Right lobe of liver (tissue), 6 donors: ENCODE measurements around the gene RAET1G. TPM values are rescaled to one million over a fixed set of nuclear protein-coding genes. Genes with fewer than 3 reads are reported as not detected.

Experiments
- ATAC-seq, 4 donors: fragments of 200-7000 bp; cut with Tn5 transposase; one replicate each; pipeline ENCODE4 v1.9.1; 2020; ENCODE audit warnings: mild to moderate bottlenecking in 4 of 4, moderate library complexity in 4 of 4
- DNase-seq, 3 donors: peaks; one replicate each; pipeline ENCODE4 v3.0.0-alpha.2; 2020
- H3K27ac ChIP-seq, 3 donors: fragments of 200-600 bp; one replicate each; pipeline ENCODE4 v1.8.0; 2022
- H3K27me3 ChIP-seq, 2 donors: fragments of 200-600 bp; one replicate each; pipeline ENCODE4 v1.8.0; 2022
- H3K36me3 ChIP-seq, 4 donors: fragments of 200-600 bp; sonication (generic) in 1 of 4; one replicate each; pipeline versions ENCODE4 v1.5.1 to v1.8.0; 2017 to 2022; ENCODE audit warnings: control low read depth in 1 of 4
- H3K4me1 ChIP-seq, 4 donors: fragments of 200-600 bp; sonication (generic) in 1 of 4; one replicate each; pipeline versions ENCODE4 v1.5.1 to v1.8.0; 2017 to 2022; ENCODE audit warnings: control low read depth in 1 of 4
- H3K4me3 ChIP-seq, 3 donors: fragments of 200-600 bp; one replicate each; pipeline ENCODE4 v1.8.0; 2022
- H3K9me3 ChIP-seq, 4 donors: fragments of 200-600 bp; sonication (generic) in 1 of 4; one replicate each; pipeline versions ENCODE4 v1.5.1 to v1.8.0; 2017 to 2022; ENCODE audit warnings: control low read depth in 1 of 4
- POLR2A ChIP-seq: fragments of 450-650 bp; IDR thresholded peaks from one replicate; pipeline ENCODE4 v1.6.1; 2017; ENCODE audit warnings: antibody characterized with exemption, mild to moderate bottlenecking
- WGBS: methylation state at CpG from one replicate; pipeline ENCODE4 v1.1.6; 2018; ENCODE audit warnings: low coverage, low lambda C conversion rate; ENCODE audit not compliant: insufficient coverage; ENCODE audit errors: missing lambda C conversion rate; 5-methylcytosine and 5-hydroxymethylcytosine counted together
- intact Hi-C, 2 donors: fragments of 100-400 bp; cut with DNase I; formaldehyde crosslinking; loops; one replicate each; pipeline versions ENCODE4 v1.11.2 to v1.14.1; 2022
- total RNA-seq, 6 experiments: library from RNA; depleted of rRNA in 2 of 6; stranded (reverse); fragments of >200 nt in 2 of 6; fragmentation: NEBNext Ultra II Directional in 3 of 6; extraction: Animal tissue kit (Norgen Biotek cat#: 25700) in 3 of 6; gene quantifications; one replicate each; pipeline versions ENCODE4 v1.1.0 to v1.2.4, GENCODE V29; 2016 to 2023
- TF ChIP-seq, protein P1 (sequence below), 4 donors: fragments of 200-600 bp in 3 of 4; fragments of 450-650 bp in 1 of 4; IDR thresholded peaks; one replicate each; pipeline versions ENCODE4 v1.5.1 to v1.8.0; 2016 to 2022; ENCODE audit warnings: antibody characterized with exemption in 4 of 4, mild to moderate bottlenecking in 2 of 4
- donor health status: DM: no; HTN: yes; CAD: no.
- donor health status: DM: no; HTN: no; CAD: no.
- donor health status: DM: no; HTN: no; CAD: no.
- donor health status: DM: no; HTN: yes; CAD: no.
- donor health status: DM: no; HTN: yes; CAD: no.

RAET1G gene
- total RNA-seq, 6 experiments from 2014 or later, result not detected

DNA sequence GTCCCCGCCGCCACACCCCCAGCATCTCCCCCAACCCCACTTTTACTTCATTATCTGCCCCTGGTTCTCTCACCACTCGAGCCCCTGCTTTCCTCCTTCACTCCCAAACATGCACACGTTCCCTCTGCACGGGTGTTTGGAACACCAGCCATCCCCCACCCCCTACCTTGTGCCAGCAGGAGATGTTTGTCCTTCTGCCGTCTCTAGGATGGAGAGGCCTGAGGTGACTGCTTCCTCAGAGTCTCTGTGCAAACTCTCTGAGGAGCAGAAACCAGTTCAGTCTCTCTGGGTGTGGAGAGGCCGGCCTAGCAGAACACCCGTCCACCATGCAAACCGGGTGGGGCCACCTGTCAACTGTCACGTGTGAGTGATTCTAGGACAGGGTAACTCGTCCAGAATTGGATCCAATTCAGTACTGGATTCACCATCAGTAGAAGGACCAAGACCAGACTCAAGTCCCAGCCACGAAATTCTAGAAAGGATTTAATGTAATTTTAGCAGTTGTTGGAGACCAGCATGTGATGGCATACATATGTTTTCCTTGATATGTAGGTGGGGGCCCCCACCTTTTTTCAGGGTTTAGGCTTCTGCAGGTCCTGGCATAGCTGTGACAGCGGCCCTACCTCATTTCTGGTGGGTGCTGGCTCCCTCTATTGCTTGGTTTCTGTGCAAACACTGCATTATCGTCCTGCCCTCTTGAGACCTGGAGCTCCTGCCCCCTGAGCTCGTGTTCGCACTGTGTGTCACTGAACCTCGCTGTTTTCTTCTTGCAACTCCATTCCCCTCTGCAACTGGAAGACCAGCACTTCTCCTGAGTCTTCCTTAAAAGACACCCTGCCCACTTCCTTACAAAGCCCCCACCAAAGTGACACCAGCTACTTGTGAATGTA lies 24.8 kb downstream of the RAET1G start, which contains the start of gene RAET1E:
Gene RAET1E, minus strand, starts transcription at position 259 of the 890 bp plus-strand sequence. CDS start 7,212 bp downstream, outside the sequence.
- ATAC-seq, result no peak
- peak within 1 kb of the TSS in 2 of 3 donors; percentile 42 to 58 for H3K27ac ChIP-seq
- peak within 1 kb of the TSS; percentile 9 to 22 (median 20) for H3K4me3 ChIP-seq
- no peaks in the 10 kb centered on the region for H3K27me3 ChIP-seq
- intact Hi-C loops, result no loop called here
- WGBS, result 77% methylated on average over 13 of the region's 17 CpGs
- peaks cover 0 to 9% (median 0%) of the 10 kb centered on the region in 4 donors for H3K4me1 ChIP-seq
- no peaks in the 10 kb centered on the region for H3K9me3 ChIP-seq
- H3K36me3 ChIP-seq, result no peaks in the 10 kb centered on the region
- TF ChIP-seq, protein P1, sequence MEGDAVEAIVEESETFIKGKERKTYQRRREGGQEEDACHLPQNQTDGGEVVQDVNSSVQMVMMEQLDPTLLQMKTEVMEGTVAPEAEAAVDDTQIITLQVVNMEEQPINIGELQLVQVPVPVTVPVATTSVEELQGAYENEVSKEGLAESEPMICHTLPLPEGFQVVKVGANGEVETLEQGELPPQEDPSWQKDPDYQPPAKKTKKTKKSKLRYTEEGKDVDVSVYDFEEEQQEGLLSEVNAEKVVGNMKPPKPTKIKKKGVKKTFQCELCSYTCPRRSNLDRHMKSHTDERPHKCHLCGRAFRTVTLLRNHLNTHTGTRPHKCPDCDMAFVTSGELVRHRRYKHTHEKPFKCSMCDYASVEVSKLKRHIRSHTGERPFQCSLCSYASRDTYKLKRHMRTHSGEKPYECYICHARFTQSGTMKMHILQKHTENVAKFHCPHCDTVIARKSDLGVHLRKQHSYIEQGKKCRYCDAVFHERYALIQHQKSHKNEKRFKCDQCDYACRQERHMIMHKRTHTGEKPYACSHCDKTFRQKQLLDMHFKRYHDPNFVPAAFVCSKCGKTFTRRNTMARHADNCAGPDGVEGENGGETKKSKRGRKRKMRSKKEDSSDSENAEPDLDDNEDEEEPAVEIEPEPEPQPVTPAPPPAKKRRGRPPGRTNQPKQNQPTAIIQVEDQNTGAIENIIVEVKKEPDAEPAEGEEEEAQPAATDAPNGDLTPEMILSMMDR (IDR thresholded peaks at IDR 0.05), result no peak
- TF ChIP-seq POLR2A, result no peak
- no peak for DNase-seq

DNA sequence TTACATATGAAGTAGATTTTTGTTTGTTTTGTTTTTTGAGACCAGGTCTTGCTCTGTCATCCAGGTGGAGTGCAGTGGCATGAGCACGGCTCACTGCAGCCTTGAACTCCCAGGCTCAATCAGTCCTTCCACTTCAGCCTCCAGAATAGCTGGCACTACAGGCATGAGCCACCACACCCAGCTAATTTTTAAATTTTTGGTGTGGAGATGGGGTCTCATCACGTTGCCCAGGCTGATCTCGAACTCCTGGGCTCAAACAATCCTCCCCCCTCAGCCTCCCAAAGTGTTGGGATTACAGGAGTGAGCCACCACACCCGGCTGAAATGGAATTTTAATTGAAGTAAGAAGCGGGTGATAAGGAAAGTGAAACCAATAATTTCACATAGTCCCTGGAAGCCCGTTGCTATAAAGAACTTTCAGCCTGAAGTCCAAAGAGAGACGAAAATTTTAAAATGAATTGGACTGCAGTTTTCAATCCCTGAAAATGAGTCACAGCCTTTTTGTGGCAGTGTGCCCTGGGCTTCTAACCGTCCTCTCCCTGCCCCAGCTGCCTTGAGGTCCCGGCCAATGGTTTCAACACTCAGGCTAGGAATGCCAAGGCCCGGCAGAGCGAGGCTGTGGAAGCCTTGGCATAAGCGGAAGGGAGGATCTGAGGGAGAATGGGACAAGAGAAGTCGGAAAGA lies 25.8 kb downstream of the RAET1G start:
- DNase-seq, result peak; percentile 78 to 87 (median 78)
- intact Hi-C loops, result no loop called here
- H3K9me3 ChIP-seq, result no peaks in the 10 kb centered on the region
- H3K36me3 ChIP-seq, result no peaks in the 10 kb centered on the region
- no peaks in the 10 kb centered on the region for H3K27me3 ChIP-seq
- 19% methylated on average over 13 of the region's 13 CpGs for WGBS
- peak; percentile 89 to 97 (median 92) for ATAC-seq
- peak overlapping the region in 2 of 3 donors; percentile 42 to 58 for H3K27ac ChIP-seq
- peak overlapping the region; percentile 9 to 22 (median 20) for H3K4me3 ChIP-seq
- TF ChIP-seq POLR2A, result no peak
- TF ChIP-seq, protein P1 (IDR thresholded peaks at IDR 0.05), result no peak
- peaks cover 0 to 9% (median 0%) of the 10 kb centered on the region in 4 donors for H3K4me1 ChIP-seq

DNA sequence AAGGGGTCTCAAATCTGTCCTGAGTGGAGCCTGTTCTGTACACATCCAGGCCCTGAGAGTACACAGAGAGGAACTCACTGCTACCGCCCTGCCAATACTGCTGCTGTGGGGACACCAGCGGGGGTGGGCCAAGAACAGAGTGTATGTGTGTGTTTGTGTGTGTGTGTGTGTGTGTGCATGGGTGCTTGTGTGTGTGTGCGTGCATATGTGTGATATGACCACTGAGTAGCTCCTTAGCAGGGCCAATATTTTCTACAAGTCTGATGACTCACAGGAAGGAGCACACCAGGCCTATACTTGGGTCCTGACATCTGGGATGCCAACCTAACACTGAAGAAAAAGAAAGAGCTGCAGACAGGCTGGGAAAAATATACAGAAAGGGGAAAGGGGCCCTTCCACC lies 26.4 kb downstream of the RAET1G start:
- H3K4me1 ChIP-seq, result peaks cover 0 to 9% (median 0%) of the 10 kb centered on the region in 4 donors
- intact Hi-C loops, result no loop called here
- DNase-seq, result no peak
- TF ChIP-seq, protein P1 (IDR thresholded peaks at IDR 0.05), result no peak
- TF ChIP-seq POLR2A, result no peak
- no peak overlapping the region for H3K4me3 ChIP-seq
- no peak for ATAC-seq
- H3K27ac ChIP-seq, result peak overlapping the region in 1 of 3 donors; percentile 58
- 80% methylated on average over 1 of the region's 3 CpGs for WGBS
- H3K9me3 ChIP-seq, result no peaks in the 10 kb centered on the region
- H3K27me3 ChIP-seq, result no peaks in the 10 kb centered on the region
- no peaks in the 10 kb centered on the region for H3K36me3 ChIP-seq

DNA sequence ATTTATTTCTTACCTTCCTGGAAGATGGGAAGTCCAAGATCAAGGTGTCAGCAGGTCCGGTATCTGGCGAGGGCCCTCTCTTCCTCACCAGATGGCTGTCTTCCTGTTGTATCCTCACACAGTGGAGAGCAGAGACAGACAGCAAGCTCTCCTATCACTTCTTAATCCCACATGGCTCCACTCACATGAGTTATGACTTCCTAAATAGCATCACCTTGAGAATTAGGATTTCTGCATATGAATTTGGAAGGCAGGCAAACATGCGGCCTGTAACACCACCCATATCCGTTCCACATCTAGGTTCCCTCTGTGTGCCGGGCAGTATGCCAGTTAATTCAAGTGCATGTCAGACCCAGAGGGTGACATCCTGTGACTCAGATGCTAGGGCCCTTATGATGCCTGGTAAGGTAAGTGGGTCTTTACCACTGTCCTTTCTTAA lies 27.1 kb downstream of the RAET1G start:
- Histone ChIP-seq H3K4me1 (peaks cover 0 to 9% (median 0%) of the 10 kb centered on the region in 4 donors), H3K9me3 (no peaks in the 10 kb centered on the region), H3K27me3 (no peaks in the 10 kb centered on the region), H3K27ac (peak overlapping the region in 1 of 3 donors; percentile 34), H3K4me3 (no peak overlapping the region), H3K36me3 (no peaks in the 10 kb centered on the region)
- TF ChIP-seq, protein P1 (IDR thresholded peaks at IDR 0.05), result no peak
- no peak for TF ChIP-seq POLR2A
- DNase-seq, result peak in 1 of 3 donors; percentile 46
- WGBS, result 57% methylated on average over 3 of the region's 5 CpGs
- intact Hi-C loops, result no loop called here
- ATAC-seq, result peak; percentile 29 to 66 (median 52)
